ENCODE results near the gene LRMDA. TPM values are rescaled to one million over a fixed set of nuclear protein-coding genes. Genes with fewer than 3 reads are reported as not detected.

The LRMDA gene
- total RNA-seq, 4 donors from 2014 or later, result 0.88 to 14.1 (median 5.1) TPM; not detected in 1

GRCh38 chr10:75399461-75400162, 31.8 kb upstream of the LRMDA start:
- TF ChIP-seq POLR2A (IDR thresholded peaks at IDR 0.05), result no peak
- peak in 5 of 6 experiments; percentile 26 to 59 (median 44) for TF ChIP-seq CTCF (IDR thresholded peaks at IDR 0.05)
- Histone ChIP-seq H3K4me3 (peak overlapping the region; percentile 66 to 96 (median 90)), H3K27ac (peak overlapping the region; percentile 92 to 99 (median 98)), H3K27me3 (peaks cover 0 to 24% (median 0%) of the 10 kb centered on the region in 4 donors), H3K36me3 (peaks cover 0 to 16% (median 6%) of the 10 kb centered on the region in 3 donors), H3K9me3 (no peaks in the 10 kb centered on the region), H3K4me1 (peaks cover 5 to 41% (median 5%) of the 10 kb centered on the region in 3 donors)
- intact Hi-C loops (cut with DNase I), result loop anchor here (5.0 to 10.0 kb wide), 4 partner anchors 102 to 638 kb away; no protein-coding TSS in a partner anchor
- 0% methylated on average over 4 of the region's 71 CpGs; no CpG with 5 or more reads in 1 of the 2 donors for WGBS, 2 donors
- DNase-seq, result no peak

DNA sequence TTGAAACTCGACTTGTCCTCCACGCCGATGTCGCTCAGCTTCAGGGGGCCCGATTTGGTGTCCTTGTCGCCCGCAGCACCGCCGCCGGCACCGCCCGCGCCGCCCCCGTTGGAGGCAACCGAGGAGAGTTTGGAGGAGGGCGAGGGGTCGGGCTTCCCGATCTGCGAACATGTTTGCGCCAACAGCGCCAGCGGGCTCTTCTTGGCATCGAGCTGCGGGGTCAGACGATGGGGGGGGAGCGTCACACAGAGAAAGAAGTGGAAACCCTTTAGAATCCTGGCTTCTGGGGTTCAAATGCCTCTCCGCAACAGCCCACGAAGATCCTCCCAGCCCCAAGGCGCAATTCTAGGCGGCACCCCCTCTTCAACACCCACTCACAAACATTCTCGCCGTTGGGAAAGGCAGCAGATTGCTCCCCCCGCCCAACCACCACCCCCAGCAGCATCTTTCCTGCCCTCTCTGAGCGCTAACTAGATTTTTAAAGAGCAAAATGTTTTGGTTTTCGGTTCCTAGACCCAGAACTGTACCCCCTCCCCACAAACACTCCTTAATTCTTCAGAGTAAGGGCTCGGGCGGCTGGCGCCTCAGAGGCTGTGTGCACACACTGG, 31.2 kb upstream of the LRMDA start:
- no peak for DNase-seq
- Histone ChIP-seq H3K27me3 (peaks cover 0 to 29% (median 0%) of the 10 kb centered on the region in 4 donors), H3K4me3 (peak overlapping the region; percentile 66 to 96 (median 90)), H3K36me3 (peaks cover 0 to 16% (median 6%) of the 10 kb centered on the region in 3 donors), H3K4me1 (peaks cover 0 to 41% (median 2%) of the 10 kb centered on the region in 3 donors), H3K27ac (peak overlapping the region; percentile 92 to 99 (median 98)), H3K9me3 (no peaks in the 10 kb centered on the region)
- TF ChIP-seq POLR2A (IDR thresholded peaks at IDR 0.05) (peak in 1 of 4 donors; percentile 12), CTCF (IDR thresholded peaks at IDR 0.05) (no peak)
- intact Hi-C loops (cut with DNase I), result loop anchor here (5.0 to 10.0 kb wide), 3 partner anchors 255 to 637 kb away; no protein-coding TSS in a partner anchor
- WGBS, 2 donors, result 0 to 2% methylated on average over 9 to 12 of the region's 39 CpGs

DNA sequence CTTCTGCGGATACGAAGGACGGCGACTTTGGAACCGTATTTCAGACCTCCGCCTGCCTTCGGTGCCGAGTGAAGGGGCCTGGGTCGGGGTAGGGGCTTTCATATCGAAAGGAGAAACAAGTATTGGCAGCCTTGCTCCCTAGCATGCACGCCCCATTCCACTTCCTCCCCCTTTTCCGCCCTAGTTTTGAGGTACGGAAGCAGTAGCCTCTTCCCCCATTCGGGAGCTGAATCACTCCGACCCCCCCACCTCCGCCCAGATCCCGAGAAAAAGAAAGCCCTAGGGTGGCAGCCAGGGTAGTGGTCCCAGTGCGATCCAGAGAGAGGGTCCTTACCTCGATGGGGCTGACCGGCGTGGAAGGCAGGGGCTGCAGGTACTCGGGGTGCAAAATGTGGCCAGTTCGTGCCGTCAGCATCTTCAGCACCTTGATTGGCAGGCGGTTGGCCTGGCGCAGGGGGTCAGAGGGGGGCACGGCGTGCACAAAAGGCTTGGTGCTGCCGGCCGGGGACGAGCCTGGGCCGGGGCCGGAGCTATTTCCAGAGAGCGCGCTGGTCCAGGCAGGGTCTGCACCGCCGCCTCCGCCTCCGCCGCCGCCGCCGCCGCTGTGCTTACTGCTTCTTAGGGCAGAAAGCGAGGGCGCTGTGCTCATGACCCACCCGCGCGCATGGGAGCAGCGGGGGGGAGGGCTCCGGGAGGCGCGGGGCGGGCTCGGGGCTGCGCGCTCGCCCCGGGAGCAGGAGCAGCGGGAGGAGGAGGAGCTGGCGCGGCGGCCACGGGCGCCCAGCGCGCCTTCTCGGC, 30.5 kb upstream of the LRMDA start:
- Histone ChIP-seq H3K9me3 (no peaks in the 10 kb centered on the region), H3K36me3 (peaks cover 0 to 16% (median 6%) of the 10 kb centered on the region in 3 donors), H3K27ac (peak overlapping the region; percentile 92 to 99 (median 98)), H3K4me3 (peak overlapping the region; percentile 66 to 96 (median 90)), H3K27me3 (peaks cover 0 to 24% (median 0%) of the 10 kb centered on the region in 4 donors), H3K4me1 (peaks cover 3 to 41% (median 7%) of the 10 kb centered on the region in 3 donors)
- no peak for DNase-seq
- TF ChIP-seq POLR2A (IDR thresholded peaks at IDR 0.05), result no peak
- no peak for TF ChIP-seq CTCF (IDR thresholded peaks at IDR 0.05)
- intact Hi-C loops (cut with DNase I), result loop anchor here (5.0 to 10.0 kb wide), 3 partner anchors 254 to 636 kb away; no protein-coding TSS in a partner anchor
- 0 to 1% methylated on average over 8 to 24 of the region's 68 CpGs for WGBS, 2 donors

- H3K36me3 ChIP-seq, result peaks cover 0 to 16% (median 6%) of the 10 kb centered on the region in 3 donors
- H3K4me3 ChIP-seq, result peak within 1 kb of the TSS; percentile 66 to 96 (median 90)
- H3K27ac ChIP-seq, result peak within 1 kb of the TSS; percentile 92 to 99 (median 98)
- intact Hi-C loops (cut with DNase I), result loop anchor here (5.0 to 10.0 kb wide), 3 partner anchors 253 to 635 kb away; no protein-coding TSS in a partner anchor
- no peaks in the 10 kb centered on the region for H3K9me3 ChIP-seq
- H3K27me3 ChIP-seq, result peaks cover 0 to 15% (median 0%) of the 10 kb centered on the region in 4 donors
- DNase-seq, result peak; percentile 53
- H3K4me1 ChIP-seq, result peaks cover 10 to 41% (median 12%) of the 10 kb centered on the region in 3 donors
- peak in 5 of 6 experiments; percentile 20 to 70 (median 48) for TF ChIP-seq CTCF (IDR thresholded peaks at IDR 0.05)
- peak in 3 of 4 donors; percentile 76 to 98 (median 96) for TF ChIP-seq POLR2A (IDR thresholded peaks at IDR 0.05)
- 0 to 1% methylated on average over 33 to 37 of the region's 88 CpGs for WGBS, 2 donors
Observed at GRCh38 chr10:75401569-75402485, 29.6 kb upstream of the LRMDA start, which contains the start of gene ZNF503. Gene ZNF503 (minus strand): TSS chr10:75401764. CDS start chr10:75401419, 345 bp downstream.
